ENCODE results near the gene GNS. TPM values are rescaled to one million over a fixed set of nuclear protein-coding genes. Genes with fewer than 3 reads are reported as not detected.
A peak's percentile ranks its signal among the peaks of the same experiment; 100 is the strongest.

GNS gene
- total and polyA plus RNA-seq, 2 donors (not counting 3 experiments of a cell fraction or from before 2014, with no cell fraction given): 107 to 142 TPM

GRCh38 chr12:64796205-64796845 is 37.1 kb upstream of the GNS start:
- Histone ChIP-seq H3K4me1 (ENCODE audit: control insufficient read depth, extremely low read depth, insufficient read depth, low read length) (no peaks in the 10 kb centered on the region), H3K4me2 (ENCODE audit: insufficient read depth, low read length) (peak overlapping the region; percentile 12), H3K36me3 (ENCODE audit: control insufficient read depth in 2 of 2, extremely low read depth in 1 of 2, insufficient read depth in 2 of 2, low read length in 2 of 2) (no peaks in the 10 kb centered on the region), H3K27ac (ENCODE audit: insufficient read depth, low read depth, low read length) (no peak overlapping the region), H2AFZ (ENCODE audit: low read depth, low read length) (no peak overlapping the region), H3K9me1 (replicated peaks; ENCODE audit: control insufficient read depth, extremely low read depth, insufficient read depth, low read length) (no peaks in the 10 kb centered on the region), H4K20me1 (replicated peaks; ENCODE audit: control insufficient read depth, extremely low read depth, insufficient read depth, low read length) (no peaks in the 10 kb centered on the region), H3K4me3 (replicated peaks in 1 of 3; ENCODE audit: insufficient read depth in 1 of 3, low read depth in 1 of 3, low read length in 3 of 3) (no peak overlapping the region), H3K9ac (replicated peaks; ENCODE audit: extremely low read depth, insufficient read depth, low read length) (no peak overlapping the region), H3K79me2 (ENCODE audit: control insufficient read depth, insufficient read depth, low read length) (no peaks in the 10 kb centered on the region), H3K9me3 (replicated peaks; ENCODE audit: control insufficient read depth, insufficient read depth, low read length) (no peaks in the 10 kb centered on the region), H3K27me3 (ENCODE audit: control insufficient read depth in 2 of 2, insufficient read depth in 2 of 2, low read length in 2 of 2) (no peaks in the 10 kb centered on the region)
- dilution Hi-C loops (cut with MboI; ENCODE audit: extremely low pct_ligation_motif_present, low sequenced_read_pairs) (no loop called here), intact Hi-C loops (cut with micrococcal nuclease) (loop anchor here (1.0 kb wide), 1 partner anchor 327 kb away; no protein-coding TSS in a partner anchor)
- ChIA-PET POLR2A (no interaction called here), CTCF (interaction anchor here (0.6 to 3.5 kb wide), 50 partner anchors 9 to 1506 kb away, joined by 3 to 47 read pairs (median 4); partner anchors contain the start of genes HELB and LEMD3)
- TF ChIP-seq MYC (IDR thresholded peaks at IDR 0.05; ENCODE audit: low read depth, low read length): no peak
- TF ChIP-seq CTCF (IDR thresholded peaks at IDR 0.05; ENCODE audit: extremely low read depth in 1 of 2, insufficient read depth in 1 of 2, low read depth in 1 of 2, low read length in 2 of 2): peak; percentile 63 to 68
- no peak for TF ChIP-seq POLR2AphosphoS5 (IDR thresholded peaks at IDR 0.05; ENCODE audit: insufficient read depth, low read depth, low read length)
- peak; percentile 93 for DNase-seq (ENCODE audit: low read depth, low spot score)
- FAIRE-seq: peak; percentile 76
- BruUV-seq (replicated peaks): no TSS peak

GRCh38 chr12:64794305-64794704 is 35.1 kb upstream of the GNS start:
- H3K36me3 ChIP-seq (ENCODE audit: control insufficient read depth in 2 of 2, extremely low read depth in 1 of 2, insufficient read depth in 2 of 2, low read length in 2 of 2): no peaks in the 10 kb centered on the region
- BruUV-seq (replicated peaks): no TSS peak
- intact Hi-C loops (cut with micrococcal nuclease): no loop called here
- TF ChIP-seq GATA2 (IDR thresholded peaks at IDR 0.05; ENCODE audit: insufficient read depth, insufficient read length, low read depth, low read length) (no peak), FOS (IDR thresholded peaks at IDR 0.05; ENCODE audit: borderline replicate concordance, insufficient read depth, low read length) (no peak), POLR2A (IDR thresholded peaks at IDR 0.05; ENCODE audit: low read depth, low read length) (no peak)
- H3K4me2 ChIP-seq (ENCODE audit: insufficient read depth, low read length): no peak overlapping the region
- no peaks in the 10 kb centered on the region for H4K20me1 ChIP-seq (replicated peaks; ENCODE audit: control insufficient read depth, extremely low read depth, insufficient read depth, low read length)
- no peak overlapping the region for H3K27ac ChIP-seq (ENCODE audit: insufficient read depth, low read depth, low read length)
- no peak overlapping the region for H3K4me3 ChIP-seq (replicated peaks in 1 of 3; ENCODE audit: insufficient read depth in 1 of 3, low read depth in 1 of 3, low read length in 3 of 3)
- no peak overlapping the region for H3K9ac ChIP-seq (replicated peaks; ENCODE audit: extremely low read depth, insufficient read depth, low read length)
- H3K9me1 ChIP-seq (replicated peaks; ENCODE audit: control insufficient read depth, extremely low read depth, insufficient read depth, low read length): no peaks in the 10 kb centered on the region
- H3K79me2 ChIP-seq (ENCODE audit: control insufficient read depth, insufficient read depth, low read length): no peaks in the 10 kb centered on the region
- dilution Hi-C loops (cut with MboI; ENCODE audit: extremely low pct_ligation_motif_present, low sequenced_read_pairs): no loop called here
- no peaks in the 10 kb centered on the region for H3K27me3 ChIP-seq (ENCODE audit: control insufficient read depth in 2 of 2, insufficient read depth in 2 of 2, low read length in 2 of 2)
- DNase-seq (ENCODE audit: low read depth, low spot score) (no peak), FAIRE-seq (no peak)
- CTCF ChIA-PET: interaction anchor here (2.3 to 3.5 kb wide), 3 partner anchors 10 to 313 kb away, joined by 9 to 47 read pairs (median 20); no protein-coding TSS in a partner anchor
- H3K9me3 ChIP-seq (replicated peaks; ENCODE audit: control insufficient read depth, insufficient read depth, low read length): no peaks in the 10 kb centered on the region
- POLR2A ChIA-PET: no interaction called here
- H3K4me1 ChIP-seq (ENCODE audit: control insufficient read depth, extremely low read depth, insufficient read depth, low read length): no peaks in the 10 kb centered on the region
- H2AFZ ChIP-seq (ENCODE audit: low read depth, low read length): no peak overlapping the region

All from endothelial cell of umbilical vein (primary cell).